Measurements from ENCODE around the gene GJC3. TPM values are rescaled to one million over a fixed set of nuclear protein-coding genes. Genes with fewer than 3 reads are reported as not detected.

GJC3 gene
- total RNA-seq, 1 experiment from 2014 or later, result 0.18 TPM

GRCh38 chr7:99899830-99900519 lies 29.4 kb downstream of the GJC3 start:
- intact Hi-C loops (cut with micrococcal nuclease), result no loop called here
- CTCF ChIA-PET, result no interaction called here
- BruUV-seq (replicated peaks), result no TSS peak

GRCh38 chr7:99898836-99899235 lies 30.6 kb downstream of the GJC3 start:
- Histone ChIP-seq H3K79me2 (ENCODE audit: low read length) (no peaks in the 10 kb centered on the region), H3K4me2 (ENCODE audit: low read length) (no peak overlapping the region), H3F3A (ENCODE audit: low read length, unreplicated experiment) (no peaks in the 10 kb centered on the region), H3K9me2 (replicated peaks; ENCODE audit: low read length) (no peaks in the 10 kb centered on the region), H3K4me1 (ENCODE audit: insufficient read depth, low read length) (no peaks in the 10 kb centered on the region), H3K4me3 (ENCODE audit: low read length) (no peak overlapping the region), H3K9ac (ENCODE audit: low read length) (no peak overlapping the region), H3K9me3 (ENCODE audit: low read length) (no peaks in the 10 kb centered on the region), H3K36me3 (ENCODE audit: low read depth, low read length) (peaks cover 37% of the 10 kb centered on the region), H3K27ac (ENCODE audit: low read length) (no peak overlapping the region), H3K27me3 (ENCODE audit: low read length) (no peaks in the 10 kb centered on the region), H2AFZ (ENCODE audit: low read length) (no peak overlapping the region), H4K20me1 (ENCODE audit: low read length) (no peaks in the 10 kb centered on the region)
- intact Hi-C loops (cut with micrococcal nuclease), result no loop called here
- CTCF ChIA-PET, result no interaction called here
- BruUV-seq (replicated peaks), result no TSS peak
- POLR2A ChIA-PET (ENCODE audit: unreplicated experiment), result no interaction called here
- ATAC-seq, result no peak
- TF ChIP-seq CTCF (conservative IDR thresholded peaks at IDR 0.05; ENCODE audit: low read depth, low read length) (no peak), EZH2 (IDR thresholded peaks at IDR 0.05; ENCODE audit: low read length, unreplicated experiment) (no peak), EZH2phosphoT487 (IDR thresholded peaks at IDR 0.05; ENCODE audit: borderline replicate concordance, low read length) (no peak)
- DNase-seq, result no peak

More at GRCh38 chr7:99899830-99900519, 29.4 kb downstream of the GJC3 start:
- no peak for TF ChIP-seq EZH2 (IDR thresholded peaks at IDR 0.05; ENCODE audit: low read length, unreplicated experiment)
- no peak for TF ChIP-seq CTCF (conservative IDR thresholded peaks at IDR 0.05; ENCODE audit: low read depth, low read length)
- no peak for TF ChIP-seq EZH2phosphoT487 (IDR thresholded peaks at IDR 0.05; ENCODE audit: borderline replicate concordance, low read length)
- H3K27me3 ChIP-seq (ENCODE audit: low read length), result no peaks in the 10 kb centered on the region
- H2AFZ ChIP-seq (ENCODE audit: low read length), result no peak overlapping the region
- H3K9ac ChIP-seq (ENCODE audit: low read length), result no peak overlapping the region
- no peaks in the 10 kb centered on the region for H3F3A ChIP-seq (ENCODE audit: low read length, unreplicated experiment)
- POLR2A ChIA-PET (ENCODE audit: unreplicated experiment), result no interaction called here
- no peaks in the 10 kb centered on the region for H3K4me1 ChIP-seq (ENCODE audit: insufficient read depth, low read length)
- no peak for DNase-seq
- no peaks in the 10 kb centered on the region for H3K79me2 ChIP-seq (ENCODE audit: low read length)
- H3K4me2 ChIP-seq (ENCODE audit: low read length), result no peak overlapping the region
- no peak for ATAC-seq
- no peaks in the 10 kb centered on the region for H4K20me1 ChIP-seq (ENCODE audit: low read length)
- no peaks in the 10 kb centered on the region for H3K9me2 ChIP-seq (replicated peaks; ENCODE audit: low read length)
- H3K36me3 ChIP-seq (ENCODE audit: low read depth, low read length), result peaks cover 41% of the 10 kb centered on the region
- no peaks in the 10 kb centered on the region for H3K9me3 ChIP-seq (ENCODE audit: low read length)
- H3K4me3 ChIP-seq (ENCODE audit: low read length), result no peak overlapping the region
- H3K27ac ChIP-seq (ENCODE audit: low read length), result no peak overlapping the region

GRCh38 chr7:99898023-99898357 lies 31.4 kb downstream of the GJC3 start:
- H3K9ac ChIP-seq (ENCODE audit: low read length), result no peak overlapping the region
- no peaks in the 10 kb centered on the region for H3K4me1 ChIP-seq (ENCODE audit: insufficient read depth, low read length)
- no peaks in the 10 kb centered on the region for H3F3A ChIP-seq (ENCODE audit: low read length, unreplicated experiment)
- H3K27me3 ChIP-seq (ENCODE audit: low read length), result no peaks in the 10 kb centered on the region
- H3K27ac ChIP-seq (ENCODE audit: low read length), result no peak overlapping the region
- no peaks in the 10 kb centered on the region for H3K9me3 ChIP-seq (ENCODE audit: low read length)
- H4K20me1 ChIP-seq (ENCODE audit: low read length), result no peaks in the 10 kb centered on the region
- DNase-seq, result no peak
- H3K79me2 ChIP-seq (ENCODE audit: low read length), result no peaks in the 10 kb centered on the region
- H3K4me3 ChIP-seq (ENCODE audit: low read length), result no peak overlapping the region
- peaks cover 29% of the 10 kb centered on the region for H3K36me3 ChIP-seq (ENCODE audit: low read depth, low read length)
- no peak for TF ChIP-seq EZH2 (IDR thresholded peaks at IDR 0.05; ENCODE audit: low read length, unreplicated experiment)
- no peak for TF ChIP-seq EZH2phosphoT487 (IDR thresholded peaks at IDR 0.05; ENCODE audit: borderline replicate concordance, low read length)
- TF ChIP-seq CTCF (conservative IDR thresholded peaks at IDR 0.05; ENCODE audit: low read depth, low read length), result no peak
- H3K4me2 ChIP-seq (ENCODE audit: low read length), result no peak overlapping the region
- POLR2A ChIA-PET (ENCODE audit: unreplicated experiment), result no interaction called here
- BruUV-seq (replicated peaks), result no TSS peak
- no peak for ATAC-seq
- no peak overlapping the region for H2AFZ ChIP-seq (ENCODE audit: low read length)
- CTCF ChIA-PET, result no interaction called here
- intact Hi-C loops (cut with micrococcal nuclease), result no loop called here
- H3K9me2 ChIP-seq (replicated peaks; ENCODE audit: low read length), result no peaks in the 10 kb centered on the region

Measured in PC-3 (cell line).